DLD1 (cell line): ENCODE measurements around the gene FASN.

Source experiments
- in situ Hi-C: cut with HindIII; loops from 2 replicates; pipeline ENCODE4 v1.10.0; 2017; ENCODE audit warnings: low sequenced_read_pairs

The FASN gene

GRCh38 chr17:82059272-82060000, 38.6 kb downstream of the FASN start:
- in situ Hi-C loops, result no loop called here

GRCh38 chr17:82058855-82059249, 39.2 kb downstream of the FASN start:
- in situ Hi-C loops, result no loop called here

- in situ Hi-C loops, result no loop called here
Measured at GRCh38 chr17:82058230-82058854, 39.7 kb downstream of the FASN start.

GRCh38 chr17:82056729-82057621, 41.1 kb downstream of the FASN start:
- in situ Hi-C loops, result no loop called here

- in situ Hi-C loops, result no loop called here
Measured at GRCh38 chr17:82055965-82056728, 41.9 kb downstream of the FASN start.

- in situ Hi-C loops, result no loop called here
Measured at GRCh38 chr17:82055023-82055964, 42.7 kb downstream of the FASN start.

- in situ Hi-C loops, result no loop called here
Measured at GRCh38 chr17:82054351-82055022, 43.5 kb downstream of the FASN start.

GRCh38 chr17:82053556-82054263, 44.3 kb downstream of the FASN start:
- in situ Hi-C loops, result no loop called here

- in situ Hi-C loops, result no loop called here
Measured at GRCh38 chr17:82053130-82053529, 44.9 kb downstream of the FASN start.

GRCh38 chr17:82052638-82053059, 45.4 kb downstream of the FASN start:
- in situ Hi-C loops, result no loop called here

- in situ Hi-C loops, result no loop called here
Measured at GRCh38 chr17:82051776-82052637, 46.0 kb downstream of the FASN start, which contains the start of the genes GPS1 and RFNG. Gene GPS1, plus strand, starts transcription at chr17:82051898. Its CDS starts 34 bp downstream, at chr17:82051932. Gene RFNG, minus strand, starts transcription at chr17:82051811. Its CDS starts 45 bp downstream, at chr17:82051766.

- in situ Hi-C loops, result no loop called here
Measured at GRCh38 chr17:82050761-82051641, 47.0 kb downstream of the FASN start.

- in situ Hi-C loops, result no loop called here
Measured at GRCh38 chr17:82050152-82050760, 47.8 kb downstream of the FASN start.

- in situ Hi-C loops, result no loop called here
Measured at GRCh38 chr17:82049521-82049971, 48.5 kb downstream of the FASN start.

GRCh38 chr17:82049106-82049505, 48.9 kb downstream of the FASN start:
- in situ Hi-C loops, result no loop called here

GRCh38 chr17:82048571-82048971, 49.5 kb downstream of the FASN start:
- in situ Hi-C loops, result no loop called here
